NOMO-1 (cell line): ENCODE data around the gene MED23.
A peak's percentile ranks its signal among the peaks of the same experiment; 100 is the strongest.
"Not testable (repeated sequence)": the region's sequence is repeated elsewhere in the genome, so short reads cannot be mapped to it uniquely, and the experiment has no call there.

Source experiments
- DNase-seq, 2 experiments: peaks; one replicate each; lab custom pipeline; 2025; ENCODE audit not compliant: unreplicated experiment in 2 of 2; lab: John Stamatoyannopoulos, UW

The MED23 gene

DNA sequence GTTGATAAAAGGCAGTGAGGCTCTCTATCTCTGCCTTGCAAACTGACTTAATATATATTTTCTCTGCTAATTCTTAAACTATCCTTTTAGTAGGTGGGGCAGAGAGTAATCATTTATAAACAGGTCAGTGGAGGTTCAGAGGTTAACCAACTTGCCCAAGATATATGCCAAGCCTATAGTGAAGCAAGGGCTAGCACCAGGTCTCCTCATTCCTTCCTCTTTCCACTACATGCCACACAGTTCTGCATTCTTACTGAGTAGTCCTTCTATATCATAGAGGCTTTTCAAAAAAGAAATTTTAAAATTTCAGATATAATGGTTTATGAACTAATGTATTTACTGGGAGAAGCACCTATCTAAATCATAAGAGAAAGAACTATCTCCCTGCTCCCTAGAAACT is 46.5 kb downstream of the MED23 start:
- no peak for DNase-seq

DNA sequence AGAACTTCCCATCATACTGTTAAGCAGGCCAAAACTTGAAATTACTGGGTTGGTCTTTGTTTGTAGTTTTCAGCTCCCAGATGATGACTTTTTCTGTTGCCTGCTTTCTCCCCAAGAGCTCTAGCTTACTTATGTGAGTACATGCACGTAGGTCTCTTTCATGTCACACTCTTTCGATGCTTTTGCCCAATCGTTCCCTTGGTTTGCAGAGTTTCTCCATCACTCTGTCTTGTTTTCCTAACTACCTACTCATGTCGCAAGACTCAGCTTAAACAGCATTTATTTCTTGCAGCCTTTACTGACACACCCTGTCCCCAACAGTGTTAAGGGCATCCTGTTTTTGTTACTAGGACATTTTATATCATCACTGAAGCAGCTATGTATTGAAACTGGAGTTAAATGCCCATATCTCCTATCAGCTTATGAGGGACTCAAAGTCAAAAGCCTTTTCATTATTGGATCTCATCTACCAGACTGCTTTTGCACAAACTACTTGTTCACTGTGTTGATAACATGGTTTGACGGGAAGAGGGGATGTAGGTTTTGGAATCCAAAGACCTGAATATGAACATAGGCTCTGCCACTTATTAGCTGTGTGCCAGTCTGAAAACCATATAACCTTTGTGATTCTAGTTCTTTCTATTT is 52.1 kb downstream of the MED23 start:
- DNase-seq, result peak in 1 of 2 experiments; percentile 28

DNA sequence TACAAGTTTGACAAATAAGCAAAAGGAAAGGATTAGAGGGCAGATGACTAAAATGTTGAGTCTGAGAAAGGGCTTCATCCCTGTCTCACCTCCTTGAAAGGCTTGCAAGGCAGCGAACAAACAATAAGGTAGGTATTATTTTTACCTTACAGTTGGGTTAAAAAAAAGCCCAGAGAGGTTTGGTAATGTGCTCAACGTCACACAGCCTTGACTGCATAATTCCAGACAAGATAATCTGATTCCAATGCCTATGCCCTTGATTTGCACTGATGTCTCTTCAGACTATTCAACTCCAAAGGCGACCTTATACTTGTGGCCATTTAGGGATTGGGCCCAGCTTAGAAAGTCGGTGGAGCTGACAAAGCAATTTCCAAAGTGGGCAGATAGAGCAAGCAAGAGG is 53.4 kb downstream of the MED23 start:
- DNase-seq, result no peak

DNA sequence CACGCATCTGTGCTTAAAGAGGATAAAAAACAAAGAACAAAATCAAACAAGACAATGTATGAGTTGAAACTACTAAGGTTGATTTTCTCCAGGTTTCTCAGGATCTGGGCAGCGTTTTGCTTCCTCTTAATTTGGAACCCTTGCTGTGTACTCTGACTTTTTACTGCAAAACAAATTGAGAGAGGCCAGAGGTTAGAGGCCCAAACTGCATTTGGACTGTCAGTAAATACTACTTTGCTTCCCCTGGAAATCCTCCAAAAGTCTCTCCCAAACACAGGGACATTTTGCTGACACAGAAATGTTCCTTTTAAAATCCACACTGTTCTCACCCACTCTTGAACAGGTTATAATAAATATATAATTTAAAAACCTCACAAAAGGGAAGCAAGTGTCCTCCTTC is 53.9 kb downstream of the MED23 start:
- DNase-seq, result no peak

DNA sequence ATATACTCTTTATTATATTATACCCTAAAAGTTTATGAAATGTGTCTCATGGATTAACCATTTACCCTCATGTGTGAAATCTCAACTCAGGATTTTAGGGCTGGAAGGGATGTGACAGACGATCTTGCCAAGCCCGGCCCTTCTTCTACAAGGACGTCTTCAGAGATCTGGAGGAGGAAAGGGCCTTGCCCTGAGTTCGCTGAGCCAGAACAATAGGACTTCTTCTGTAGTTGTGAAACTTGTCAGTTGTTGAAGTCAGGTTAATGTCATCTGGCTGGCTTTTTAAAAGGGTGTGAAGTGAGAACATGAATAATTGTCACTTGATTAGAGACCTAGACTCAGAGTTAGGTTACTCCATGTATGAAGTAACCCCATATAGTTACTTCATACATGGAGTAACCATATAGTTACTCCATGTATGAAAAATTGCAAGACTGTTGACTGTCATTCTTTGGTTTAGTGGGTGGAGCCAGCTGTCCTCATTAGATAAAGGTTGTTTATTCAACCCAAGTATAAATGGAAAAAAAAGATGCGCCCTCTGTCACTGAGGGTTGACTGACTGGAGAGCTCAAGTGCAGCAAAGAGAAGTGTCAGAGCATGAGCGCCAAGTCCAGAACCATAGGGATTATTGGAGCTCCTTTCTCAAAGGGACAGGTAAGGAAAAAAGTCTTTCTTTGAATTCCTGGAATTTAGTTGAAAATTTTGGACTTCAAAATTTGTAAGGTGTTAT is 55.2 kb downstream of the MED23 start, which contains the start of gene ARG1:
Gene ARG1 (plus strand): TSS at position 541 of the 730 bp plus-strand sequence. CDS start 57 bp downstream, at position 598.
- no peak for DNase-seq

DNA sequence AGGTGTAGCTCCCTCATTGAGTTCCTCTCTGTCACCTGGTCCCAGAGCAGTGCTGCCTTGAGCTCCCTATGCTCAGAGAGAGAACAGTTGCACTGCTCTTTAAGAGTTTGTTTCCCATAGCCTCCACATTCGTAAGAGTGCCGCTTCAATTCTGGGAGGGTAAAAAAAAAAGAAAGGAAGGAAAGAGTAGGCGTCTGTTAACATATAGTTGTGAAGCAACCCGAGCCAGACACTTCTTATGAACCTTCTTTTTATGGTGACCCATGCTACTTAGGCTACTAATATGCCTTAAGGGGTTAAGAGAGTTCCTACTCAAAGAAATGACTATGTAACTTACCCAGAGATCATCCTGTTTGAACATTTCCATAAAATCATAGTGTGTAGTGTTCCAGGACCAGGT is 59.3 kb downstream of the MED23 start:
- no peak for DNase-seq

DNA sequence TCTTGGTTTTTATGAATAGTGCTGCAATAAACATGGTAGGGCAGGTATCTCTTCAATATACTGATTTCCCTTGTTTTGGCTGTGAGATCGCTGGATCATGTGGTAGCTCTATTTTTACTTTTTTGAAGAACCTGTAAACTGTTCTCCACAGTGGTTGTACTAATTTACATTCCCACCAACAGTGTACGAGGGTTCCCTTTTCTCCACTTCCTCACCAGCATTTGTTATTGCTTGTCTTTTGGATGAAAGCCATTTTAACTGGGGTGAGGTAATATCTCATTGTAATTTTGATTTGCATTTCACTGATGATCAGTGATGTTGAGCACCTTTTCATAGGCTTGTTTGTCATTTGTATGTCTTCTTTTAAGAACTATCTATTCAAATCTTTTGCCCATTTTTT is 63.0 kb downstream of the MED23 start:
- DNase-seq, result no peak

DNA sequence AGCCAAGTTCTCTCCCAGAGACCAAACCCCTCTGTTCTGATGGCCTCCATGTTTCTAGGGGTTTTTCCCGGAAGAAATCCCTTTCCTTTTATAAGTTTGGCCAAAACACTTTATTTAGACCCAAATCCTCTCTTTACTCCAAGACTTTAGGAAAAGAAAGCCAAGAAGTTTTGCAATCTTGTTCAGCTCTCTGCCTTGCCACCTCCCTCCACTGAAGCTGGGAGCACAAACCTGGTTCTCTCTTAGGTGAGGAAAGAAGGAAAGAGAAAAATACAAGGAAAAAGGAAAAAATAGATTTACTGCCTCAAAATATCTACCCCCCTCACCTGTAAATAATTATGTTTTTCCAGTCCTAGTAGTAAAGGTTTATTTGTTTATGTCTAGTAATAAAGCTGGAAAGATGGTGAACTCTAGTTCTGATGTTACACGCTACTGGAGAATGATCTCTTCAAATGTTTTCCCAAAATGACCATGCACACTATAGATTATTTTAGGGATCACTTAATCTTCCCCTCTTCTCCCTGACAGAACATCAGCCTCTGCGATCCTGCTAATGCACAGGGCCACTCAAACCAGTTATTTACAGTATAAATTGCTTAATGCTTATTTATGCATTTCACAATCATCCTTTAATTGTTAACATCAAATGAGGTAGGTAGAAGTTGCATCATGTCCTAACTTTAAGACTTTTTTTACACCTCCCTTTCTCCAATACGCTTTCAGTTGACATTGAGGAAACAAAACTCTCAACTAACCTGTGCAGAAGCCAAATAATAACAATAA is 65.9 kb downstream of the MED23 start:
- DNase-seq, result no peak

DNA sequence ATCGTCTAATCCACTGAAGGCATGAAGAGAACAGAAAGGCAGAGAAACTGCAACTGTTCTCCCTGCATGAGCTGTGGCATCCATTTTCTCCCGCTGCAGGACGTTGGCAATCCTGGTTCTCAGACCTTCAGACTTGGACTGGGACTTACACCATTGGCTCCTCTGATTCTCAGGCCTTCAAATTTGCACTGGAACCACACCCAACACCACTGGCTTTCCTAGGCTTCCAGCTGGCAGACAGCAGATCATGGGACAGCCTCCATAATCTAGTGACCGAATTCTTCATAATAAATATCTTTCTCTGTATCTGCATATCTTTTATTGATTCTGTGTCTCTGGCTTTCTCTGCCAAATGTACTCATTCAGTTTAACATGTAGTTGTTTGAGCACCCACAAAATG is 69.1 kb downstream of the MED23 start:
- no peak for DNase-seq

DNA sequence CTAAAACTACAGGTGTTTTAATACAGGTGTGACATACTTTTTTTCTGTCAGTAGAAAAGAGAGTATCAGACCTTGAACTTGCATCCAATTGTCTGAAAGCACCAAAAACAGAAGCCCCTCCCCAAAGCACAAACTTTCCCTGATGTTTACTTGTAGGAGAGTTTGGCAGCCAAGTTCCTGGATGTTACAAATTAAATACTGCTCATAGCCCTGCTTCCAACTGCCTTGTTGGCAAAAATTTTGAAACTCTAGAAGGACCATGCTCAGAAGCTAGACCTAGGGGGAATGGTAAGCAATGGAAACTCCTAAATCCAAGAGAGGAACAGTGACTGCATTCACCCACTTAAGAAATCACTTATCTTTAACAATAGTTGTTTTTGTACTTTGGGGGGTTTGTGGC is 72.0 kb downstream of the MED23 start:
- no peak for DNase-seq

DNA sequence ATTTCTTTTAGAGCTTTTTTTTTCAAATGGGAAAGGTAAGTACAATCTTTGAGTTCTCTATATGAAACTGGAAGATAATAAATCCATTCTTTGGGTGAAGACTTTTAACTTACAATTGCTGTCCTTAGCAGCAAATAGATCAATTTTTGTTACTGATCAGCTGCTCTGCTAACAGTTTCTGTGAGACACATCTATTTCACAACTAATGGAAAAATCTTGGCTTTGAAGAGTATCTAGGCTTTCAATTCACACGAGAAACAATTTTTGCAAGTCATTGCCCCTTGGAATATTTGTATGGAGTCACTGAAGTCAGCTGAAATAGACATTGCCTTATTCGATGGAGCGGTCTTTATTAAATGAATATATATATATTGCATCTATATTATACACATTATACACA is 75.5 kb downstream of the MED23 start:
- no peak for DNase-seq

DNA sequence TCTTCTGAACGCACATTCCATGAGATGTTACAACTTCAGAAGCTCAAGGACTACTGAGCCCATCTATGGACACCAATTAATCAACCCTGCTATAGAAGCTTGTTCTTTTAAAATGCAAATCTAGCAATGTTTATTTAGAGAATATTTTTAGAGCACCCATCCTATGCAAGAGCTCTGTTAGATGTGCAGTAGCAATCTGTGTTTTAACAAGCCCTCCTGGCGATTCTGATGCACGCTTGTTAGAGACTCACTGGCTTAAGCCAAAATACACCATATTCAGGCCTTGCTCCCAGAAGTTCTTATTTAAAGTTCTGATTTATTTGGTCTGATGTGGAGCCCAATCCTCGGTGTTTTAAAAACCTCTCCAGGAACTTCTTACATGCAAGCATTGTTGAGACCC is 76.1 kb downstream of the MED23 start:
- DNase-seq, result no peak

DNA sequence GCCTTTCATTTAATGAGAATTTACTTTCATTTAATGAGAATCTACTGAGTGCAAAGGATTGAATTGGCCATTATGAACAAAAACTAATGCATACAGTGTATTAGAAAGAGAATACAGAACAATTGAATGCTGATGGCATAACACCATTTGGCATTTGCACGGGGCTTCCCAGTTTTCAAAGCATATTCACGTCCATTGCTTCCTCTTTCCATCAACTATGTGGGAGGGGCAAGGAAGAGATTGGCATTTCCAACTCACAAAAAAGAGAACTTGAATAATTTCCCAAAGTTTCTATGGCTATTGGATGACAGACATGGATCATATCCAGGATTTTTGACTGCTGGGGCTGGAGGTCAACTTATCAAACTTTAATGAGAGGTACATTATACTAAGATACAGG is 78.2 kb downstream of the MED23 start:
- DNase-seq, result no peak

DNA sequence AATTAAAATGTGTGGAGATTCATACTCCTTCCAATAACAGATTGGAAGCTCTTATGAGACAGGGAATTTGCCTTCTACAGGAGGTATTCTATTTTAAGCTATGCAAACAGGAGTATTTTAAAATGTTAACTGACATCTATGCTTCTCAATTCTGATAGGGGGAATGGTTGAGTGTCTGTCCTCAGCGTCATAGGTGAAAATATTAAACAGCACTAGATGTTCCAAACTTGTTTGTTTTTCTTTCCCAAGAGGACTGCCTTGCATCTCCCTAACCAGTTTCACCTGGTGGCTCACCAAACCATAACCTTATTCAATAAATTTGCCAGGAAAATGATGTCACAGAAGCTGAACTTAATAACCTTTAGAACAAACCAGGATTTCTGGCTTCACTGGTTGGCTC is 79.6 kb downstream of the MED23 start:
- DNase-seq, result no peak

DNA sequence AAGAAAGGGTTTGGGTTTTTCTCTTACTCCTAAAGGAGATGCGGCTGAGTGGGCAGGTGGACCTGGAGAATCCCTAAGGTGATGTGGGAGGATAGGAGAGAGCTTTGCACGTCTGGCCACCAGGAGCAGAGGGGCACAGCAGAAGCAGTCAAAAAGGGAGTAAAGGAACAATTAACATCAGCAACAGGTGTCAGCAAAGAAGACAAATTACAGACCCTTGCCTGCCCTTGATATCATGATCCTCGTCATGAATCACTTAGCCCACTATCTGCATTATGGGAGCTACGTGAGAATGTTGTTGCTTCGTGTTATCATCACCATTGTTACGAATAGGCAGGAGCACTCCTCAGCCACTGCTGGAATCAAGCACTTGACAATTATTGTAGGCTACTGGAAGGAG is 80.6 kb downstream of the MED23 start:
- no peak for DNase-seq

DNA sequence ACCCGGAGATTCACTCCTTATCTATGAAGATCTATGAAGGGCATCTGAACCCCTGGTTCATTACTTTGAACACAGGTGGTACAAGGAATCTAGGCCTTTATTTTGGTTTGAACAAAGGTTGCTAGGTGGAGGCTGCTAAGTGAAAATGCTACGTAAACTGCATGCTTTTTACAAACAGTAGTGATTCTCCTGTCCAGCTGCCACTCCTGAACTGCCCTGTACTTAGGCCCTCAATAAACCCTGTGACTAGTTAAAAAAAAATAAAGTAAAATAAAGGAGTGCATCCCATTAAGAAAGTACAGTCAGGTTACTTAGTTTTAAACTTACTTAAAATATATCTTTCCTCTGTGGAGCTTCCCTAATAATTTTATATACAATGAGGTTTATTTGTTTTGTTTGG is 82.7 kb downstream of the MED23 start:
- no peak for DNase-seq

DNA sequence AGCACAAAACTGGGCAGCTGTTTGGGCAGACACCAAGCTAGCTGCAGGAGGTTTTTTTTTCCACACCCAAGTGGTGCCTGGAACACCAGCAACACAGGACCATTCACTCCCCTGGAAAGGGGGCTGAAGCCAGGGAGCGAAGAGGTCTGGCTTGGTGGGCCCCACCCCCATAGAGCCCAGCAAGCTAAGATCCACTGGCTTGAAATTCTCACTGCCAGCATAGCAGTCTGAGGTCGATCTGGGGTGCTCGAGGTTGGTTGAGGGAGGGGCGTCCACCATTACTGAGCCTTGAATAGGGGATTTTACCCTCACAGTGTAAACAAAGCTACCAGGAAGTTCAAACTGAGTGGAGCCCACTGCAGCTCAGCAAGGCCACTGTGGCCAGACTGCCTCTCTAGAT is 89.4 kb downstream of the MED23 start:
- DNase-seq, result not testable (repeated sequence)

DNA sequence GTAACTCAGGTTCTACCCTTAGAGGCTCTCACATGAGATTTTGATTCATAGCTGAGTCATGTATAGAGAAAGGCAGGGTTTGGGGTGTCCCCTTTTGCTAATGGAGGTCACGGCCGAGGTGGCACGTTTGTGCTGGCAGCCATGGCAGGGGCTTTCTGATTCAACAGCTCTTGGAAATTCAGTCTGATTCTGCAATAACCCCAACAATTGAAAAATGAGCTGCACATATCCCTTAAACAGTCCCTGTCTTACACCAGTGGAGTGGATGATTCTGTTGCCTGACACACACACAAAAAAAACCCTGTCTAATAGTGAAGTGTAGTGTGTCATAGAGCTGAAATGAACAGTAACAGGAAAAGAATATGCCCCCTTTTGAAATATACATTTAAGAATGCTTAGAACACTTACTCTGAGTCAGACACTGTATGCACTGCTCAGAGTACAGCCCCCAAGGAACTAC is 95.4 kb downstream of the MED23 start:
- no peak for DNase-seq

DNA sequence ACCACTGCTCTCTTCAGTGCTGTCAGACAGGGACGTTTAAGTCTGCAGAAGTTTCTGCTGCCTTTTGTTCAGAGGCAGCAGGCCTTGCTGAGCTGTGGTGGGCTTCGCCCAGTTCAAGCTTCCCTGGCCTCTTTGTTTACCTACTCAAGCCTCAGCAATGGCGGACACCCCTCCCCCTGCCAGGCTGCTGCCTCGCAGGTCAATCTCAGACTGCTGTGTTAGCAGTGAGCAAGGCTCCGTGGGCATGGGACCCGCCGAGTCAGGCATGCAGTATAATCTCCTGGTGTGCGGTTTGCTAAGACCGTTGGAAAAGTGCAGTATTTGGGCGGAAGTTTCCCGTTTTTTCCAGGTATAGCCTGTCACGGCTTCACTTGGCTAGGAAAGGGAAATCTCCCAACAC is 96.4 kb downstream of the MED23 start:
- not testable (repeated sequence) for DNase-seq

DNA sequence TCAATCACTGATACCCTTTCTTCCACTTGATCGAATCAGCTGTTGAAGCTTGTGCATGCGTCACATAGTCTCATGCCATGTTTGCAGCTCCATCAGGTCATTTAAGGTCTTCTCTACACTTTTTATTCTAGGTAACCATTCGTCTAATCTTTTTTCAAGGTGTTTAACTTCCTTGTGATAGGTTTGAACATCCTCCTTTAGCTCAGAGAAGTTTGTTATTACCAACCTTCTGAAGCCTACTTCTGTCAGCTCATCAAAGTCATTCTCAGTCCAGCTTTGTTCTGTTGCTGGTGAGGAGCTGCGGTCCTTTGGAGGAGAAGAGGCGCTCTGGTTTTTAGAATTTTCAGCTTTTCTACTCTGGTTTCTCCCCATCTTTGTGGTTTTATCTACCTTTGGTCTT is 97.1 kb downstream of the MED23 start:
- not testable (repeated sequence) for DNase-seq

DNA sequence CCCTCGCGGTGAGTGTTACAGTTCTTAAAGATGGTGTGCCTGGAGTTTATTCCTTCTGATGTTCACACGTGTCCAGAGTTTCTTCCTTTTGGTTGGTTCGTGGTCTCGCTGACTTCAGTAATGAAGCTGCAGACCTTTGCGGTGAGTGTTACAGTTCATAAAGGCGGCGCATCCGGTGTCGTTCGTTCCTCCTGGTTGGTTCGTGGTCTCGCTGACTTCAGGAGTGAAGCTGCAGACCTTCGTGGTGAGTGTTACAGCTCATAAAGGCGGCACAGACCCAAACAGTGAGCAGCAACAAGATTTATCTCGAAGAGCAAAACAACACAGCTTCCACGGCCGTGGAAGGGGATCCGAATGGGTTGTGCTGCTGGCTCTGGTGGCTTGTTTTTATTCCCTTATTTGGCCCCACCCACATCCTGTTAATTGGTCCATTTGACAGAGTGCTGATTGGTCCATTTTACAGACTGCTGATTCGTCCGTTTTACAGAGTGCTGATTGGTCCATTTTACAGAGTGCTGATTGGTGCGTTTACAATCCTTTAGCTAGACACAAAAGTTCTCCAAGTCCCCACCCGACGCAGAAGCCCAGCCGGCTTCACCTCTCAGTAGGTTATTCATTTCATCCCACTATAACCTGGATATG is 103.2 kb downstream of the MED23 start:
- no peak for DNase-seq
